HG02759 (cell line): ENCODE data around the gene DNAJC10.
A peak's percentile ranks its signal among the peaks of the same experiment; 100 is the strongest.
"Not testable (repeated sequence)": the region's sequence is repeated elsewhere in the genome, so short reads cannot be mapped to it uniquely, and the experiment has no call there.

Experiments used
- ATAC-seq: cut with Tn5 transposase; IDR thresholded peaks from one replicate; pipeline ENCODE4 v1.9.1; 2021; ENCODE audit warnings: mild to moderate bottlenecking, moderate library complexity; ENCODE audit not compliant: unreplicated experiment

DNAJC10 gene

DNA sequence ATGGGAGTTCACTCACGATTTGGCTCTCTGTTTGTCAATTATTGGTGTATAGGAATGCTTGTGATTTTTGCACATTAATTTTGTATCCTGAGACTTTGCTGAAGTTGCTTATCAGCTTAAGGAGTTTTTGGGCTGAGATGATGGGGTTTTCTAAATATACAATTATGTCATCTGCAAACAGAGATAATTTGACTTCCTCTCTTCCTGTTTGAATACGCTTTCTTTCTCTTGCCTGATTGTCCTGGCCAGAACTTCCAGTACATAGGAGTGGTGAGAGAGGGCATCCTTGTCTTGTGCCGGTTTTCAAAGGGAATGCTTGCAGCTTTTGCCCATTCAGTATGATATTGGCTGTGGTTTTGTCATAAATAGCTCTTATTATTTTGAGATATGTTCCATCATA is 66.6 kb downstream of the DNAJC10 start:
- ATAC-seq = not testable (repeated sequence)

DNA sequence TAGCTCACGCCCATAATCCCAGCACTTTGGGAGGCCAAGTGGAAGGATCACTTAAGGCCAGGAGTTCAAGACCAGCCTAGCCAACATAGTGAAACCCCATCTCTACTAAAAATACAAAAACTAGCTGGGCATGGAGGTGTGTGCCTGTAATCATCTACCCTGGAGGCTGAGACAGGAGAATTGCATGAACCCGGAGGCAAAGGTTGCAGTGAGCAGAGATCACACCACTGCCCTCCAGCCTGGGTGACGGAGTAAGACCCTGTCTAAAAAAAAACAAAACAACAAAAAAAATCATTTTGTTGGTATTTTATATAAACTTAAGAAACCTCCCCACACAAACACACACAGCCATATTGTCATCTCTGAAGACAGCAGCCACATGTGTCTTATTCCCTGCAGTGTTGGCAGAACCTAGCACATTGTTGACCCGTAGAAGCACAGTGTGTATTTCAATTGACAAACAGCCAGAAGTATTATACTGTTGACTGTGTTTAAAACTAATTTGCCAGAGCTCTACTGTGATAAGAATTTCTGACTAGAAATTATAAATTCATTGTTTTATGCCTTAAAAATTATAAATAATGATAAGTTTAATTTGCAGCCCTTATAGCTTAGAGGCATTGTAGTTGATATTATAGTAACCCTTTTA is 68.1 kb downstream of the DNAJC10 start:
- no peak for ATAC-seq

- ATAC-seq = peak; percentile 69
Measured at GRCh38 chr2:182784777-182785176, 68.7 kb downstream of the DNAJC10 start.

DNA sequence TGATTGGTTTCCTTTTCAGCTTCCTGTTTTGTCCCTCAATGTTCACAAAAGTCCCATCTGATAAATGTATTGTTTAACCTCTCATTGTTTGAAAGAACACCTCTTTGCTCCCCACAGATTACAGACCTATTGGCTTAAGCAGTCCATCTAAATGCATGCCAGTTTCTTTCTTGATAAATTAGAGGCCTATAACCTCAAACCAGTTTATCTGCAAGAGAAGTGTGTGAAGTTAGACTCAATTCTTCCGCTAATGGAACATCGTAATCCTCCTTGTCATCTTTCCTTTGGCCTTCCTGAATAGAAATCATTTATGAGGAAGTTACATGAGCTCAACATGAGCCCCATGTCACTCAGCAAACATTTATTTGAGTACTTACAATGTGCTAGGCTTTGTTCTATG is 76.4 kb downstream of the DNAJC10 start:
- no peak for ATAC-seq

GRCh38 chr2:182798736-182799135 is 82.7 kb downstream of the DNAJC10 start:
- no peak for ATAC-seq

- no peak for ATAC-seq
Measured at GRCh38 chr2:182804128-182804527, 88.1 kb downstream of the DNAJC10 start.

DNA sequence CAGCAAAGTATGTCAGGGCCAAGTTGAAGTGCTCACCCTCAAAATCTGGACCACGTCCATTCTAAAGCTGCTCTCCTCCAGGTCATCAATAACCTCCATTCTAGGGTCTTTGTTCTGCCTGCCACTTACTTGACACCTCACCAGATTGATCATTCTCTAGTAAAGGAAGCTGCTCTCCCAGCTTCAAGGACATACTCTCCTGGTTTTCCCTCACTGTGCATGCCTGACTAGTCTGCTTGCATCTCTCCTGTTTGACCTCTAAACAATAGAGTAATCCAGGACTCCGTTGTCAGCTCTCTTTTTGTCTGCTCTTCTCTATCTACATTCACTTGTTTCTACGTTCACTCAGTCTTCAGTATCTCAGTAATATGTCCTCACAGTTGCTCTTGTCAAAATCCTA is 91.3 kb downstream of the DNAJC10 start:
- no peak for ATAC-seq

- ATAC-seq = no peak
Measured at GRCh38 chr2:182810087-182810486, 94.0 kb downstream of the DNAJC10 start.

DNA sequence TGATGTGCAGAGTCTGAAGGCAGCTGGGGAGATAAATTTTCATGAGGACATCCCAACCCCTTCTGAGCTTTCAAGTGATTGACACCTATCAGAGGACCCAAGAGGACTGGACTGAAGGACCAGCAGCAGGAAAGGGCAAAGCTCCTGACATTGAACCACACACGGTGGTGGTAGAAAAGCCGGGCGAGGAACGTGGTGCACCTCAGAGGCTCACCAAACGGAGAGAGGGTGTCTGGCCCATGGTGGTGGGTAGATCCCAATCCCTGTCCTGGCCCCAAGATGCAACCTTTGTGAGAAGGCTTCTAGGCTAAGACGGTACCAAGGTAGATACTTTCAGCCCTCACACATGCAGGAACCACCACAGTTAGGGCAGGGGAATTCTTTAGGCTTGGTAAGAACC is 98.3 kb downstream of the DNAJC10 start:
- ATAC-seq = no peak

GRCh38 chr2:182814804-182815203 is 98.7 kb downstream of the DNAJC10 start:
- ATAC-seq = no peak

- no peak for ATAC-seq
Measured at GRCh38 chr2:182816866-182817265, 100.8 kb downstream of the DNAJC10 start.

DNA sequence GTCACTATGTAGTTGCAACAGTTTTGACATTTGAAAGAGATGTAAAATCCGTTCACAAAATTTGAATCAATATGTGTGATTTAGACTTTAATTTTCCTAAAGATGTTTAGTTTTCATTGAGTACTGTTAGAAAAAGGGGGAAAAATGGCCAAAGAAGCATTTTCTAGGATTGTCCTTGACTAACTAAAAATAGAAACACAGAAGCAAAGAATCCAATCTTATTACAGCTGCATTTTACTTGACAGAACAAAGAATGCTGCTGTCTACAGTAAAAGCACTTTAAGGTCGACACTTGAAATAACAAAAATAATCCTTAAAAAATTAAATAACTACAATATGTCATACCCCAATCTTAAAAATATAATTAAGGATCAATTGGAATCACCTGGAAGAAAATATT is 101.5 kb downstream of the DNAJC10 start:
- ATAC-seq = no peak

- no peak for ATAC-seq
Measured at GRCh38 chr2:182818501-182818900, 102.4 kb downstream of the DNAJC10 start.

- no peak for ATAC-seq
Measured at GRCh38 chr2:182818925-182819324, 102.9 kb downstream of the DNAJC10 start.

- no peak for ATAC-seq
Measured at GRCh38 chr2:182819412-182819811, 103.4 kb downstream of the DNAJC10 start.

- no peak for ATAC-seq
Measured at GRCh38 chr2:182821182-182821581, 105.1 kb downstream of the DNAJC10 start.

DNA sequence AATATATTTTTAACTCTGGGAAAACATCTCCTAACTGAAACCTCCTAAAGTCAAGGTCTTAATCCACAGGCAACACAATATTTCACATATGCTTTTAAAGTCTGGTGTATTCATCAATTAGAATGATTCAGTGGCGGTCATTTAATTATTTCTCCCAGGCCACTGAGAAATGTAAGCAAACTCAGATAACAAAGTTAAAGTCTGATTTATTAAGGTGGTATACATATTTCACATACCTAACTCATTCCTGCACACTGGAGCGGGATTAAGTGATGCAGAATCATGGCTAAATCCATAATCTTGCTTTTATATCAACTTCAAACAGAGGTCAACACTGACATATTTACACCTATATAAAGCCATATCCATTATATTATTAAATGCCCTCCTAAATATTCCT is 106.7 kb downstream of the DNAJC10 start:
- ATAC-seq = no peak

GRCh38 chr2:182824056-182824766 is 108.2 kb downstream of the DNAJC10 start:
- ATAC-seq = no peak

GRCh38 chr2:182824767-182825158 is 108.7 kb downstream of the DNAJC10 start:
- ATAC-seq = no peak

- no peak for ATAC-seq
Measured at GRCh38 chr2:182826064-182826463, 110.0 kb downstream of the DNAJC10 start.

DNA sequence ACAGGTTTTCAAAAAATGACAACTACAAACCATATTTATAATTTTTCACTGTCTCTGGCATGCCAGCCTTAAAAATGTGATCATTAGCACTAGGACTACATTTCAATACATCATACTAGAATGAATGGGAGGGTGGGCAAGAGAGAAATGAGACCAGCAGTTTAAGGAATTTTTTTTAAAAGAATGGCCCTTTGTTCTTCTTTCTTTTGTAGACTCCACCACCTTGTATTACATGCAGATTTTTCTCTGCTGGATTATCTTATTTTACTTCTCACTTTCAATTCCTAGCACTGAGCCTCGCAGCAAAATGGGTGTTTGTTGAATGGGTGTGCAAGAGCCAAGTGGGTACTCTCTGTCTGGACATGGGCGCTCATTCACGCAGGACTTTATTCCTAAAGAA is 110.4 kb downstream of the DNAJC10 start:
- no peak for ATAC-seq

GRCh38 chr2:182827182-182827879 is 111.3 kb downstream of the DNAJC10 start:
- ATAC-seq = no peak
